ENCODE results near the gene SLC25A17. TPM values are rescaled to one million over a fixed set of nuclear protein-coding genes. Genes with fewer than 3 reads are reported as not detected.
"Not testable (repeated sequence)": the region's sequence is repeated elsewhere in the genome, so short reads cannot be mapped to it uniquely, and the experiment has no call there.

The SLC25A17 gene
- polyA plus RNA-seq, 5 donors: 31.3 to 40.1 (median 33.0) TPM

- DNase-seq: not testable (repeated sequence)
Measured at GRCh38 chr22:40758851-40759250, 60.3 kb downstream of the SLC25A17 start.

- no peak for DNase-seq
Measured at GRCh38 chr22:40758390-40758789, 60.8 kb downstream of the SLC25A17 start.

- DNase-seq: no peak
Measured at GRCh38 chr22:40757071-40757470, 62.1 kb downstream of the SLC25A17 start.

GRCh38 chr22:40753114-40753513 is 66.0 kb downstream of the SLC25A17 start:
- DNase-seq: no peak

GRCh38 chr22:40751250-40751649 is 67.9 kb downstream of the SLC25A17 start:
- DNase-seq: no peak

- no peak for DNase-seq
Measured at GRCh38 chr22:40749829-40750228, 69.3 kb downstream of the SLC25A17 start.

GRCh38 chr22:40748388-40749355 is 70.5 kb downstream of the SLC25A17 start:
- DNase-seq: no peak

- no peak for DNase-seq
Measured at GRCh38 chr22:40747361-40747760, 71.8 kb downstream of the SLC25A17 start.

- DNase-seq: no peak
Measured at GRCh38 chr22:40746428-40747220, 72.5 kb downstream of the SLC25A17 start.

GRCh38 chr22:40743768-40744167 is 75.4 kb downstream of the SLC25A17 start:
- no peak for DNase-seq

- no peak for DNase-seq
Measured at GRCh38 chr22:40741116-40741515, 78.0 kb downstream of the SLC25A17 start.

- no peak for DNase-seq
Measured at GRCh38 chr22:40739721-40740120, 79.4 kb downstream of the SLC25A17 start.

- no peak for DNase-seq
Measured at GRCh38 chr22:40733919-40734318, 85.2 kb downstream of the SLC25A17 start.

- DNase-seq: no peak
Measured at GRCh38 chr22:40732999-40733292, 86.2 kb downstream of the SLC25A17 start.

- no peak for DNase-seq
Measured at GRCh38 chr22:40729284-40729683, 89.9 kb downstream of the SLC25A17 start.

GRCh38 chr22:40728731-40729189 is 90.4 kb downstream of the SLC25A17 start:
- peak in 1 of 2 donors; percentile 38 for DNase-seq

GRCh38 chr22:40727964-40728615 is 91.1 kb downstream of the SLC25A17 start:
- no peak for DNase-seq

- DNase-seq: no peak
Measured at GRCh38 chr22:40727070-40727963, 91.8 kb downstream of the SLC25A17 start.

- DNase-seq: no peak
Measured at GRCh38 chr22:40726514-40726913, 92.6 kb downstream of the SLC25A17 start.

- no peak for DNase-seq
Measured at GRCh38 chr22:40723396-40723933, 95.7 kb downstream of the SLC25A17 start.

- DNase-seq: no peak
Measured at GRCh38 chr22:40721266-40721665, 97.9 kb downstream of the SLC25A17 start.

Data from right lung (tissue), 5 donors.